NCI-H460 (cell line): ENCODE results near the gene ALOX15B. TPM values are rescaled to one million over a fixed set of nuclear protein-coding genes. Genes with fewer than 3 reads are reported as not detected.
"Not testable (repeated sequence)": the region's sequence is repeated elsewhere in the genome, so short reads cannot be mapped to it uniquely, and the experiment has no call there.

Experiments
- DNase-seq: peaks from one replicate; pipeline ENCODE4 v3.0.0-alpha.2; 2016; ENCODE audit warnings: low read depth; ENCODE audit errors: extremely low read depth
- total RNA-seq: library from RNA; depleted of rRNA; stranded (reverse); fragments of >200 nt; shearing (Covaris generic); gene quantifications from 2 replicates; pipeline ENCODE4 v1.2.3, GENCODE V29; 2014

Gene ALOX15B
- total RNA-seq, 1 experiment from 2014 or later = not detected

- no peak for DNase-seq
These were observed 24.9 kb upstream of the ALOX15B start for GRCh38 chr17:8013731-8014557.

GRCh38 chr17:8014558-8014850 lies 24.4 kb upstream of the ALOX15B start:
- no peak for DNase-seq

- DNase-seq = no peak
These were observed 23.5 kb upstream of the ALOX15B start for GRCh38 chr17:8015236-8015956.

- no peak for DNase-seq
These were observed 22.8 kb upstream of the ALOX15B start for GRCh38 chr17:8015957-8016631.

- peak; percentile 11 for DNase-seq
These were observed 22.0 kb upstream of the ALOX15B start for GRCh38 chr17:8016632-8017424.

GRCh38 chr17:8018436-8018835 lies 20.4 kb upstream of the ALOX15B start:
- no peak for DNase-seq

- no peak for DNase-seq
These were observed 19.7 kb upstream of the ALOX15B start for GRCh38 chr17:8019166-8019565.

- no peak for DNase-seq
These were observed 18.9 kb upstream of the ALOX15B start for GRCh38 chr17:8019665-8020650.

GRCh38 chr17:8020776-8021564 lies 17.9 kb upstream of the ALOX15B start:
- DNase-seq = no peak

GRCh38 chr17:8021565-8022359 lies 17.1 kb upstream of the ALOX15B start:
- DNase-seq = no peak

GRCh38 chr17:8022360-8023003 lies 16.4 kb upstream of the ALOX15B start:
- DNase-seq = no peak

GRCh38 chr17:8024161-8024560 lies 14.7 kb upstream of the ALOX15B start:
- not testable (repeated sequence) for DNase-seq

- DNase-seq = no peak
These were observed 13.5 kb upstream of the ALOX15B start for GRCh38 chr17:8025176-8025911.

GRCh38 chr17:8029121-8029520 lies 9.7 kb upstream of the ALOX15B start:
- DNase-seq = no peak

GRCh38 chr17:8031261-8031661 lies 7.6 kb upstream of the ALOX15B start:
- no peak for DNase-seq

- DNase-seq = no peak
These were observed 6.9 kb upstream of the ALOX15B start for GRCh38 chr17:8031950-8032349.

GRCh38 chr17:8032442-8032841 lies 6.4 kb upstream of the ALOX15B start:
- no peak for DNase-seq
